ENCODE data around the gene SSTR3. TPM values are rescaled to one million over a fixed set of nuclear protein-coding genes. Genes with fewer than 3 reads are reported as not detected.

The SSTR3 gene
- total RNA-seq, 1 experiment from 2014 or later, result not detected

DNA sequence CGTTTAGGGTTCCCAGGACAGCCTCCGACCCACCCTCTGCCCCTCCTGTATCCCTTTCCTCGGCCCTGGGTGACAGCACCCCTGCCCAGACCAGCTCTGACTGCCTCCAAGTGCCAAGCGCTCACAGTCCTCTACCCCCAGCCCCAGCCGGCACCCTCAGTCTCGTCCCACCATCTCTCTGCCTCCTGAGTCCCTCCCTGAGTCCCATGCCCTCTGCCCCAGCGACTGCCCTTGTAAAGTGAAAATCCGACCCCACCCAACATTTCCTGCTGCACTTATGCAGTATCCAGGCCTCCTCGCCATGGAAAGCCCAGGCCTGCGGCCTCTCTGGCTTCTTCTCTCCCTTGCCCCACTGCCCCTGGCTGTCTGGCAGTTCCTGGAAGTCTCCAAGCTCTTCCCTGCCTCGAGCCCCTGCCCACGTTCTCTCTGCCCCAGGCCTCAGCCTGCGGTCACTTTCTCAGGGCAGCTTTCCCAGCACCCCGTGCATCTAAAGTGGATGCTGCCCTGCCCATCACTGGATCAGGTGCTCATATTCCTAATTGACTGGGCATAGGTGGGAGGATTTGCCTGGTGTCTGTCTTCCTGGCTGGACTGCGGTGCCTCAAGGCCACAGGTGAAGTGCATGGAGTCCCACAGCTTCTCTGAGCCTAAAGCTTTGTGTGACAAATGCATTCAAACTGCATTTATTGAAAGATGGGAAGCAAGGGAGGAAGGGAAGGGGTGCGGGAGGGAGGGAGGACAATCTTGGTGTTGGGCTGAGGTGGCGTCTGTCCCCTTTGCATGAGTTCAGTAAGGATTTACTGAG, 44.9 kb downstream of the SSTR3 start:
- no peak for DNase-seq (ENCODE audit: low read depth)

GRCh38 chr22:37166675-37167066, 45.6 kb downstream of the SSTR3 start:
- DNase-seq (ENCODE audit: low read depth), result peak; percentile 80

DNA sequence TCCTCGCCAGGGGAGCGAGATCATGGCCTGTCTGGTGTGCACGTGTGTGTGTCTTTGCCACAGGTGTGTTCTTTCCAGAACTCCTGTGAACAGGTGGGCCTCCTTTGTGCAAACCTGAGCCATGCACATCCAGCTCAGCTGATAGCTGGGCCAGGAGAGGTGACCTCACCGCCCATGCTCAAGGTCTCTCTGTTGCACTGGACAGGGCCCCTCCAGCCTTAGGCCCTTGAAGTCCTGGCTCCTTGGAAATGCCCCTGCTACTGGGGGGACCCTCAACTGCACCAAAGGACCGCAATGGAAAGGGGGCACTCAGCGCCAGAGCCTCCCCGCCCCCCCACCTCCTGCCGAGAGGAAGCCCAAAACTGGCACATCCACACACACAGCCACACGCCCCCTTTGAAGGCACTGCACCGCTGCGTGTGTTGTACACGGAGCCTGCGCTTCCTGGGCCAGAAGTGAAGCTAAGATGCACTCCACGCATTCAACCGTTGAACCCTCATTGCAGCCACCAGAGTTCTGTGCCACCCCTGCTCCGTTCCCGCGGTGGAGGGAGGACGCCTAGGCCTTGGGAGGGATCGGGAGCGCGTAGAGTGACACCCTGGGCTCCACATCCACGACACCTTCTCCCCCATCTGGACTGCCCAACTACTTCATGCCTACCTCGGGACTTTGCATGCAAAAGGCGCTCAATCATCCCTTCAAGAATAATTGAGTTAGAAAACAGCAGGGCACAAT, 46.2 kb downstream of the SSTR3 start:
- no peak for DNase-seq (ENCODE audit: low read depth)

DNA sequence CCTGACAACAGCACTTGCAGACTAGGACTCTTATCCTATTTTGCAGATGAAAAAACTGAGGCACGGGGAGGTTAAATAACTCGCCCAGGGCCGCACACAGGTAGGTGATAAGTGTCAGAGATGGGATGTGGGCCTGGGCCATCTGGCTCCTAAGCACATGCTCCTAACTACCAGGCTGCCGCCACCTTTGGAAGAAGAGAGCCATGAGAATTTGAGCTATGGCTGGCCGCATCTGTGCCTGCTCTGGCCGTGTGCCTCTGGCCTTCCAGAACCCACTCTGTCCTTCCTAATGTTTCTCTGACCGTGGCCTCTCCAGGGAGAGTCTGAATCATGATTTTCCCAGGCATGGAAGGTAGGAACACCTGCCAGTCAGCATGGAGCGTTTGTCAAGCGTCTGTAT, 47.2 kb downstream of the SSTR3 start:
- no peak for DNase-seq (ENCODE audit: low read depth)

- DNase-seq (ENCODE audit: low read depth), result no peak
Observed at GRCh38 chr22:37164505-37164887, 47.8 kb downstream of the SSTR3 start.

- no peak for DNase-seq (ENCODE audit: low read depth)
Observed at GRCh38 chr22:37163575-37164504, 48.4 kb downstream of the SSTR3 start.

DNA sequence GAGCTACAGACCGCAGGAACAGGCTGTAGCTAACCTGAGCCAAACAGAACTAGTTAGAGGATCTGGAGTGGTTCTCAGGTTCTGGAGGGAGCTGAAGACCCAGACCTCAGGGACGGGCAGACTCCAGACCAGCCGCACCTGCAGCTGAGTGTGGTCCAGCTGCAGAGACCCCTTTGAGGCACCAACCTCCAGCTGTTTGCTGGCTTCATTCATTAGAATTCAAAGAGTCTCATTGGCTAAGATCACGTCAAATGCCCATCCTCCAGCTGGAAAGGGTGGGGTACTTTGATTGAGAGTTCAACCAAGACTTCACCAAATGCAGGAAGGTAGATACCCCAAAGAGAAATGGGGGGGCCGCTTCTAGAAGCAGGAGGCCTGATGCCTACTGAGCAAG, 49.2 kb downstream of the SSTR3 start:
- DNase-seq (ENCODE audit: low read depth), result no peak

DNA sequence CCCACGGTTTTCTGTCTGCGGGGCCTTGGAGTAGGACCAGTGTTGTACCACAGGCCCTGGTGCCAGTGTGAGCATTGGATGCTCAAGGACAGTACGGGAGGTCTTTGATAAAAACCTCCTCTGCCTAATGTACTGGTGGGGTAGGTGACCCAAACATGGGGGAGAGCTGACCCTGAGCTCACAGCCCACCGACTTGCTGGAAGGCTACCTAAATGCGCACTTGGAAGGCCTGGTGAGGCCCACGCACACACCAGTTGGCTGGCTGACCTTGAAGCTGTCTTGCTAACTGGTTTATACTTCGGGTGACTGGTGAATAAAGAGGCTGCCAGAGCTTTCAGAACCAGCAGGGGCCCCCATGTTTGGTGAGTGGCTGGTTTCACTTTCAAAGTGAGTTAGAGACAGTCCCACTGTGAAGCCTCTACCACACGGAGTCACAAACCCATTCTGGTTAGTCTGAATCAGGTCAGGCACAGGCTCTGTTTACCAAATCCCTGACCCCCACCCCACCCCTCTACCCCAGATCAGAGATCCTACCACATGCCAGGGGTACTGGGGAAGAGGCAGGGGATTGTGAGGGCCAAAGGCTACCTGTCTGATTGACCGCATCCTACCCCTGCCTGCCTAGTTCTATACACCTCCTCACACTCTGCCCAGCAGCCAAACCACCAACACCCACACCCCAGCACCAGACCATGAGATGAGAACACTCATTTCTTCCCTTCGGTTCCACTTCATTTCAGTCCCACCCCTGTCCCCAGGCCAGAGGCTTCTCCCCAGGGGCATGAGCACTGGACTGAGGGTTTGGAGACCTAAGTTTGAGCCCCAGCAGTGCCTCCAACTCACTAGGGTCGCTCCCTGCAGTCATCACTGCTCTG, 49.8 kb downstream of the SSTR3 start:
- DNase-seq (ENCODE audit: low read depth), result no peak

GRCh38 chr22:37161443-37161842, 50.8 kb downstream of the SSTR3 start:
- DNase-seq (ENCODE audit: low read depth), result no peak

DNA sequence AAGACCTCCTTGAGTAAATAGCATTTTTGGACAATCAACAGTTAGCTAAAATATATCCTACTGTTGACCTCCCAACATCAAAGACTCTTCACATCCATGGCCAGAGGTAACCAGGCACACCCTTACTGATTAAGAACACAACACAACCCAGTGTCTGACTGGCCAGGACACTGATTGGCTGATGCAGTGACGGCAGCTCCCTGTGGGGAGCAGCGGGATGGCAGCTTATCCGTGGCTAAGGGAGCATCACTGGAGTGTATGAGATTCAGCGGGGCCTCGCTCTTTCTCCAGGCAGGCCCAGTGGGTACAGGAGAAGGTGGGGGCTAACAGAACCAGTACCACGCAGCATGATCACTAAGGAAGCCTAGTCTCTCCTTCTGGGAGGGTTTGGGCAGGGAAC, 52.2 kb downstream of the SSTR3 start:
- DNase-seq (ENCODE audit: low read depth), result no peak

DNA sequence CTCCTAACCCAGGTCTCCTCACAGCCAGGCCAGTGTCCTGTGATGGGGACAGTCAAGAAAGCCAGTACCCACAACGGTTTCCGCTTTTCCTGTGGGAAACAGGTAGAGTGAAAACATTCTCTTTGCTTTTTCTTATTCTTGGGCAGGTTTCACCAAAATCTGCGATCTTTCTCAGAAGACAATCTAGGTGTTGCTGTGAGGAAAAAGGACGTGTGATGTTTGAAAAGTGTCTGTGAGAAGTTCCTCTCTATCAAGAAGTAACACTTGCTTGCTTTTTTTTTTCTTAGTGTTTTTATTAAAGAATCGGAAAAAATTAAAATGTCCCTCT, 53.4 kb downstream of the SSTR3 start:
- DNase-seq (ENCODE audit: low read depth), result no peak

DNA sequence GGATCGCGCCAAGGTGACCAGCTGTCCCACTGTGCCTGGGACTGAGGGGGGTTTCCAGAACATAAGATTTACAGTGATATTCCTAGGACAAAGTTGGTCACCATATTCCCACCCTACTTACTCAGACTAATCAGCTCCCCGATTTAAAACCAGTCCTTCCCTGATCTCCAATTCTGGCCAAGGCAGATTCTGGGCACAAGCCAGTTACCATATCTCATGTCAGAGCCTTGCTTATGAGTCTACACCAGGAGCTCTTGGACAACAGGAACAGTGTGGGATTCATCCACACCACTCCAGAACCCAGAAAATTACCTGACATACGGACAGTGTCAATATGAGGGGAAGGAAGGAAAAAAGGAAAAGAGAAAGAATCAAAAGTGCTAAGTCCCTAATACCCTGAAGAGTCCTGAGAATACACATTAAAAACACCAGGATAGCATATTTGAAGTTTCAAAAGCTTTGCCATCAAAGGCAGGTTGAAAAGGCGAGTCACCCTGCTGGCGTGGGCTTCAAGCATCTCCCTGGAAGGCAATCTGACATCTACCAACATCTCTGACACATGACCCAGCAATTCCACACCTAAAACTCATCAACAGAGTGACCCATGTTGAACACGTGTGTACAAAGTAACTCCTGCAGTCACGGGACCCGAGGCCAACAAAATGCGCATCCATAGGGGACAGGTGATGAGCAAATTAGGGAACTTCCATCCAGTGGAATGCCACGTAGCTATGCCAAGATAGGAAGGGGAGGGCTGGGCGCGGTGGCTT, 54.6 kb downstream of the SSTR3 start:
- DNase-seq (ENCODE audit: low read depth), result peak; percentile 45

- no peak for DNase-seq (ENCODE audit: low read depth)
Observed at GRCh38 chr22:37156686-37157435, 55.4 kb downstream of the SSTR3 start.

GRCh38 chr22:37155971-37156370, 56.3 kb downstream of the SSTR3 start:
- DNase-seq (ENCODE audit: low read depth), result no peak

GRCh38 chr22:37154925-37155712, 57.2 kb downstream of the SSTR3 start:
- peak; percentile 34 for DNase-seq (ENCODE audit: low read depth)

Data from Daoy (cell line).